ENCODE measurements around the gene LTBP1.
"Not testable (repeated sequence)": the region's sequence is repeated elsewhere in the genome, so short reads cannot be mapped to it uniquely, and the experiment has no call there.

LTBP1 gene

DNA sequence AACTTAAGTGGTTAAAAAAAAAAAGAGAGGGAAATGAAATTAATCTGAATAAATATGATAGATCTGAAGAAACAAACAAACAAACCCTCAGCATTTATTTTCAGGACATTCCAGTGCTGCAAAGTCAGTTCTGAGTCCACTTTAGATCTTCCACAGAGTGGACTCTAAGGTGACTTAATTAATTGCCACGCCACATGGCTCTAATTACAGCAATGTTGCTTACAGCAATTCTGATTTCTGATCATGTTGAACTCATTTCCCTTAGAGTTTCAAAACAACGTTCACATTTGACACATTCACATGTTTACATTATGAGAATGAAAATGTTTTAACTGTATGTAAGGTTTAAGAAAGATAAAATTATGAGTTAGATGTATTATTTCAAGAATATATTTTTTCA, 491.1 kb downstream of the LTBP1 start:
- DNase-seq = no peak

DNA sequence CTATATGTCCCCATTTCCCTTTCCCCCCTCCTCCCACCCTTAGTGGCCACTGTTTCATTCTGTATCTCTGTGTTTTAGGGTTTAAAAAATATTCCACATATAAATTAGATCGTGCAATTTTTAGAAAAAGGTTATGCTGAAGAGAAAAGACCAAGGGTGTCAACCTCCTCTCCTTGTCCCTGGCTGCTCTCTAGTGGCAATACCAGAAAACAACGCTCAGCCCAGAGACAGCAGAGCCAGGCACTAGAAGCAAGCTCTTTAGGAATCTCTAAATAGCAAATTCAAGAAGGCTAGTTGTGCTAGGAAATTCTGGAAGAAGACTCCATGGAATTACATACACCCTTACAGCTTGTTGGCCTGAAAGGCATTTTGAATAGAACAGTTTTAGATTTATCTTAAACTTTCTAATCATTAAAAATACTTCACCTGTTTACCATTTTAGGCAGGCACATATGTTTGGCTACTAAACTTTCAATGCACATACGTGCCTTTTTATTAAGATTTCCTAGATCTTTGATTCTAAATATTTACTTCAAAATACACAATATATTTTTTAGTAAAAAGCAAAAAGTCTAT, 494.6 kb downstream of the LTBP1 start:
- peak; percentile 9 for DNase-seq

- DNase-seq = not testable (repeated sequence)
Observed at GRCh38 chr2:33442052-33442451, 495.3 kb downstream of the LTBP1 start.

DNA sequence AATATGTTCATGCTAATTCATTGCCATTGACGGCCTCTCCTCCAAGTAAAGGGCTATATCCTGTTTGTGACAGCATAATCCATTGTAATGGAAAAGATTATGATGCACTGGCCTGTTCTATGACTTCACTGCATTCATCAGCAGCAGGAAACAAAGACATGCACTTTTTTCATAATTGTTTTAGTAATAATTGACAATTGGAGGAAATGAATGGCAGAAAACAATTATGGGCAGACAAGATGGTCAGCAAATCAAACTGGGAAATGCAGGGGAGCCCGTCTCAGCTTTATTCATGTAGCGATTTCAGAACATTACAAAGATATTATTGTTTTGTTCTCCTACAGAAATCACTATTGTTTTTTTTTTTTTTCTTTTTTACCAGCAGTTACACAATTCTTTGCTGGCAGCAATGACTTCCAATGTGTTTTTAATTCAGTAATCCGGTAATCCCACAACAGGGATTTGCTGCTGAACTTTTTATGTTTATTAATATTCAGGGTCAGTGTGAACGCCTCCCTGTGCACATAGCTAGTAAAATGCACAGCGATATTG, 495.9 kb downstream of the LTBP1 start:
- no peak for DNase-seq

- DNase-seq = no peak
Observed at GRCh38 chr2:33443274-33443829, 496.6 kb downstream of the LTBP1 start.

- DNase-seq = no peak
Observed at GRCh38 chr2:33444967-33445366, 498.2 kb downstream of the LTBP1 start.

DNA sequence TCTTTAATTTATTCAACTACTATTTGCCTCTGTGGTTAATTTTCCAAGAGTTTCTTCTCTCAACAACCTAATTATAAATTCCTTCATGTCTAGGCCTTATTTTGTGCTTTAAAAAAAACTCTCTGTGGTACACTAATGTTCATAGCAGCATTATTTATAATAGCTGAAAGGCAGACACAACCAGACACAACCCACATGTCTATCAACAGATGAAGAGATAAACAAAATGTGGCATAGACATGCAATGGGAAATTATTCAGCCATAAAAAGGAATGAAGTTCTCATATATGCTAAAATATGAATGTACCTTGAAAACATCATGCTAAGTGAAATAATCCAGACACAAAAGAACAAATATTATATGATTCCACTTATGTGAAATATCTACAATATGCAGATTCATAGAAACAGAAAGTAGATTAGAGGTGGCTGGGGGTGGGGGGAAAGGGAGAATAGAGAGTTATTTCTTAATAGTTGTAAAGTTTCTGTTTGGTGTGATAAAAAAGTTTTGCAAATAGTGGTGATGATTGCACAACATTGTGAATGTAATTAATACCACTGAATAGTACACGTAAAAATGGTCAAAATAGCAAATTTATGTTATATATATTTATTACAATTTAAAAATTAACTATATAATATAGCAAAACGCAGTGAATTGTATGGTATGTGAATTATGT, 501.6 kb downstream of the LTBP1 start:
- DNase-seq = no peak
